ENCODE results near the gene GRAMD1B. TPM values are rescaled to one million over a fixed set of nuclear protein-coding genes. Genes with fewer than 3 reads are reported as not detected.

Gene GRAMD1B
- total RNA-seq, result 1.4 TPM

DNA sequence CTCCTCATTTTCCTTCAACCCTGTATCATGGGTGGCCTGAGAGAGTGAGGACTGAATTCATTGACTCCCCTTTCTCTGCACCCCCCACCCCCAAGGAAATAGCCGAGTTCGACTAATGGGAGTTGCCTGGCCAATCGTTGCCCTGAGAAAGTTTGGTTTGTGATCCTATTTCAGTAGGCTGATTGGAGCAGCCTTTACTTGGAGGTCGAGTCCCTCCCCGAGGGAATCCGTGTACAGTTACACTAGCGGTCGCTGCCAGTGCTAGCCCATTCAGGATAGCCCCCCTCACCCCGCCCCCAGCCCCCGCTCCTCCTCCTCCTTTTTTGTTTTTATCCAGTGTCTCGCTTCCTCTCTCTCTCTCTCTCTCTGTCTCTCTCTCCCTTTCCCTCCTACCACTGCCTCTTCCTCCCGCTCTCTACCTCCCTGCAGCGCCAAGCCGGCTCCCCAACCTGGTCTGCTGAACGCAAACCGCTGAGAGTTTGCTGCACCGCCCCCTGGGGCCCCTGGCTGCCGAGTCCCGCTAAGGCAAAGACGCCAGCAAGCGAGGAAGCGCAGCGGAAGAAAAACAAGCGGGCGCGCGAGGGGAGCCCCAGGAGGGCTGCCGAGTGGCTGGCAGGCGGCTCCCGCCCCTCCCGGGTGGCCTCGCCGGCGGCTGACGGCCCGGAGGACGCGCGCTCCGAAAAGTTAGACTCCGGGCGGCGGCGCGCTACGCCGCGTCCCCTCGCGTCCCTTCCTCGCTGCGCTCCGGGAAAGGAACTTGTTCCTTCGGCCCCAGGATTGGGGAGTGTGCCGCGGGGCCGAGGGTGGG is at the start of gene GRAMD1B:
GRAMD1B (plus strand) TSS at position 357 of the 808 bp plus-strand sequence. CDS start 524 bp downstream, outside the sequence.
- Histone ChIP-seq H3K9me3 (no peaks in the 10 kb centered on the region), H3K27ac (peak within 1 kb of the TSS; percentile 46 to 49), H3K4me3 (peak within 1 kb of the TSS; percentile 68 to 70), H3K4me1 (peaks cover 3% of the 10 kb centered on the region in 2 donors), H3K27me3 (no peaks in the 10 kb centered on the region), H3K36me3 (no peaks in the 10 kb centered on the region)
- TF ChIP-seq, protein P1, sequence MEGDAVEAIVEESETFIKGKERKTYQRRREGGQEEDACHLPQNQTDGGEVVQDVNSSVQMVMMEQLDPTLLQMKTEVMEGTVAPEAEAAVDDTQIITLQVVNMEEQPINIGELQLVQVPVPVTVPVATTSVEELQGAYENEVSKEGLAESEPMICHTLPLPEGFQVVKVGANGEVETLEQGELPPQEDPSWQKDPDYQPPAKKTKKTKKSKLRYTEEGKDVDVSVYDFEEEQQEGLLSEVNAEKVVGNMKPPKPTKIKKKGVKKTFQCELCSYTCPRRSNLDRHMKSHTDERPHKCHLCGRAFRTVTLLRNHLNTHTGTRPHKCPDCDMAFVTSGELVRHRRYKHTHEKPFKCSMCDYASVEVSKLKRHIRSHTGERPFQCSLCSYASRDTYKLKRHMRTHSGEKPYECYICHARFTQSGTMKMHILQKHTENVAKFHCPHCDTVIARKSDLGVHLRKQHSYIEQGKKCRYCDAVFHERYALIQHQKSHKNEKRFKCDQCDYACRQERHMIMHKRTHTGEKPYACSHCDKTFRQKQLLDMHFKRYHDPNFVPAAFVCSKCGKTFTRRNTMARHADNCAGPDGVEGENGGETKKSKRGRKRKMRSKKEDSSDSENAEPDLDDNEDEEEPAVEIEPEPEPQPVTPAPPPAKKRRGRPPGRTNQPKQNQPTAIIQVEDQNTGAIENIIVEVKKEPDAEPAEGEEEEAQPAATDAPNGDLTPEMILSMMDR (IDR thresholded peaks at IDR 0.05), result no peak
- no peak for DNase-seq (ENCODE audit: low spot score in 2 of 2)
- intact Hi-C loops (cut with DNase I), result no loop called here

DNA sequence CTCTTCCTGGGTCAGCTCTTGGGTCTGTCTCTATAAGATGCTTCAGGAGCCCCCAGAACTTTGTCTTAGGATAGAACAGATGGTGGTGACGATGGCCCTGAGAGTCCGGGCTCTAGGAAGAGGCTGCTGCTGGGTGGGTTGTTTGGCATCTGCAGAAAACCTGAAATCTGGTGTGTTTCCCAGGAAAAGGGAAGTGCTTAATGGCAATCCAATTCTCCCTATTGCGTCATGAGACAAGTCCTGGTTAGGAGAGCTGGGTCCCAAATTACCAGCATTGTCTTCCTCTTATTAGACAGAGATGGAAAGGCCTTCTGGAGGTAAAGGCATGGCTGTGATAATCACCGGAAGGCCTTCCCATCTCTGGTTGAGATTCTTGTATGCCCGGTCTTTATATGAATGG is 48.9 kb upstream of the GRAMD1B start:
- Histone ChIP-seq H3K36me3 (no peaks in the 10 kb centered on the region), H3K27me3 (no peaks in the 10 kb centered on the region), H3K9me3 (no peaks in the 10 kb centered on the region), H3K4me1 (no peaks in the 10 kb centered on the region), H3K4me3 (no peak overlapping the region), H3K27ac (no peak overlapping the region)
- TF ChIP-seq, protein P1 (IDR thresholded peaks at IDR 0.05), result no peak
- DNase-seq (ENCODE audit: low spot score in 2 of 2), result no peak
- intact Hi-C loops (cut with DNase I), result no loop called here

DNA sequence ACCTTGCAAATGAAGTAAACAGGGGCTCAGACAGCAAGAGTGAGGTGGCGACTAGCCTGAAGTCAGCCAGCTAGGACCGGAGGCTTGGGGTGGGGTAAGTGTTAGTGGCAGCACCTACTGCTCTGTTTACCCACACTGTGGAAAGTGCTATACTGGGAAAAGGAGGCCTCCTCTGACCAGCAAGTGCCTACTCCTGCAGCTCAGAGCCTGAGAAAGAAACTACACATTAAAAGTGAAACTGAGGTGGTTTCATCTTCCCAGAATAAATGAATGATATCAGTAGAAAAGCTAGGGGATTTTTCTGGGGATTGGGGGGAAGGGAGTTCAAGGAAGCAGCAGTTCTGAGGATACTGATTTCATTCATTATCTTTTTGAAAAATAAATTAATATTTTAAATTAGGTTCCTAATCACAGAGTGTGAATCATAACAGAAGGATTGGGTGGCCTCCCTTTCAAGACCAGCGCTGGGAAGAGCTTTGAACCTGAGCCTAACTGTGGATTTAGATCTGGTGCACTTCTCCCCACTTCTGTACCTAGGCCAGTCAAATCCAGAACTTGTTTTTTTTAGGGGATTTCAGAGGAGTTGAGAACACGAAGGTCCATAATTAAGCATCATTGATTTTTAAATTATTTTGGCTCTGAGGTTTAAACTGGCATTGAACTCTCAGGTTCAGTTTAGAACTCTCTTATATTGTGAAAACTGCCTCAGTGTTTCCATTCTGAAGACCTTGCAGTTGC is 48.1 kb upstream of the GRAMD1B start:
- TF ChIP-seq, protein P1 (IDR thresholded peaks at IDR 0.05), result no peak
- intact Hi-C loops (cut with DNase I), result no loop called here
- Histone ChIP-seq H3K27ac (no peak overlapping the region), H3K9me3 (no peaks in the 10 kb centered on the region), H3K4me3 (no peak overlapping the region), H3K27me3 (no peaks in the 10 kb centered on the region), H3K4me1 (no peaks in the 10 kb centered on the region), H3K36me3 (no peaks in the 10 kb centered on the region)
- DNase-seq (ENCODE audit: low spot score in 2 of 2), result no peak

DNA sequence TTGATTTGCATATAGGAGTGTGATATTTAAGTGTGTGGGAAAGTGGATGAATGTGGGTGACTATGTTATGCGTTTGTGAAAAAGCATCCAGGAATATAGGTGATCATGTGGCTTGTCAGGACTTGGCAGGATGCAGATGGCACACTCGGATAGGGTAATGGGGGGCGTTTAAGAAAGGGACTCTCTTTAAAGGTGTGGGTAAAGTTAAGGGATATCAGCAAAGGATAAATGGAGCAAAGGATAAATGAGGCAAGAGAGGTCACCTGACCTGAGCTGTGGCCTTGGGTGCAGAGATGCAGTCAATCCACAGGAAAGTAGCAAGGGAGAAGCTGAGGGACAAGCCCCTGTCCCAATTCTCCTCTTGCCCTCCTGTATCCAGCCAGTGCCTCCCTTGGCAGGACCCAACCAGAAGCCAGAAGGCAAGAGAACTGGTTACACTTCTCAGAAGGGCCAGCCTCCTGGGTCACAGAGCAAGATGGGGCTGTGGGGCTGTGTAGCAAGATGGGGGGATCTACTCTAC is 47.5 kb upstream of the GRAMD1B start:
- Histone ChIP-seq H3K4me3 (no peak overlapping the region), H3K27me3 (no peaks in the 10 kb centered on the region), H3K9me3 (no peaks in the 10 kb centered on the region), H3K36me3 (no peaks in the 10 kb centered on the region), H3K4me1 (no peaks in the 10 kb centered on the region), H3K27ac (no peak overlapping the region)
- intact Hi-C loops (cut with DNase I), result no loop called here
- TF ChIP-seq, protein P1 (IDR thresholded peaks at IDR 0.05), result no peak
- no peak for DNase-seq (ENCODE audit: low spot score in 2 of 2)

DNA sequence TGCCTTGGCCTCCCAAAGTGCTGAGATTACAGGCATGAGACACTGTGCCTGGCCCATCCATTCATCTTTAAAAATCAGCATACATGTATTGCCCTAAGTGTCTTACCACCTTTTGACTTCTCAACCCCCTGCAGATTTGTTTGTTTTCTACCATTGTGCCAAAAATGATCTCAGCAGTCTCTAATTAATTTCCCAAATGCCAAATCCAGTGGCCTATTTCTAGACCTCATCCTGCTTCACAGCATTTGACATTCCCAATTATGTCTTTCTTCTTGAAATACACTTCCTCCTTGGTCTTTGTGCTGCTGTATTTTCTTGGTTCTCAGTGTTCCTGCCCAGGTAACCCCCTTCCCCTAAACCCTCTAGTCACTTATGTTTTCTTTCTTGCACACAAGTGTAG is 46.0 kb upstream of the GRAMD1B start:
- H3K27me3 ChIP-seq, result no peaks in the 10 kb centered on the region
- H3K27ac ChIP-seq, result no peak overlapping the region
- H3K9me3 ChIP-seq, result no peaks in the 10 kb centered on the region
- no peaks in the 10 kb centered on the region for H3K4me1 ChIP-seq
- DNase-seq (ENCODE audit: low spot score in 2 of 2), result no peak
- H3K36me3 ChIP-seq, result no peaks in the 10 kb centered on the region
- intact Hi-C loops (cut with DNase I), result no loop called here
- TF ChIP-seq, protein P1 (IDR thresholded peaks at IDR 0.05), result no peak
- no peak overlapping the region for H3K4me3 ChIP-seq
